GM19467 (cell line): ENCODE data around the gene NRIP2.

ENCODE experiments used
- ATAC-seq: cut with Tn5 transposase; IDR thresholded peaks from one replicate; pipeline ENCODE4 v1.9.1; 2021; ENCODE audit warnings: mild to moderate bottlenecking, moderate library complexity; ENCODE audit not compliant: unreplicated experiment

NRIP2 gene

DNA sequence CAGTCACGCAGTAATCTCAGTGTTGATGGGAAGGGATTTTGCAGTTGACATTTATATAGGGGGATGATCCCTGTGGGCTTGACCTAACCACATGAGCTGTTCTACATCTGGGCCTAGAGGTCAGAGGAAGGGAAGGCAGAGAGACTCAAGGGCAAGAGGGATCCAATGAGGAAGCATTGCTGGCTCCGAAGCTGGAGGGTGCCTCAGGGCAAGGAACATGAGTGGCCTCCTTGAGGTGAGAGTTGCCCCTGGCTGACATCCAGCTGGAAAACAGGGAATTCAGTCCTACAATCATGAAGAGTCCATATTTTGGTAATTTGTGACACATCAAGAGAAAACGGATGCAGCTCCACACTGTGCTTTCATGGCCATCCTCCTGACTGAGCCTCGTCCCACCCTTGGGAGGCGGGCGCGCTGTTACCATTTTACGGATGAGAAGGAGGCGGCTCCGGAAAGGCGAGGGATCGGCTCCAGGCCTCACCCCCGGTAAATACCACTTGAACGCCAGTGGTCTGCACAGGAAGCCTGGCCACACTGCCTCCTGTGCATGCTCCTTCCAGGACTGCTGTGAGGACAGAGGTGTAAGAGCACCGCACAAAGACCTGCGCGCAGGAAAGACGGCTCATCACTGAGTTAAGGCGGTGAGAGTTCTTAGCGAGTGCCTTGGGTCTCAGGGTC is 58.6 kb downstream of the NRIP2 start:
- no peak for ATAC-seq

DNA sequence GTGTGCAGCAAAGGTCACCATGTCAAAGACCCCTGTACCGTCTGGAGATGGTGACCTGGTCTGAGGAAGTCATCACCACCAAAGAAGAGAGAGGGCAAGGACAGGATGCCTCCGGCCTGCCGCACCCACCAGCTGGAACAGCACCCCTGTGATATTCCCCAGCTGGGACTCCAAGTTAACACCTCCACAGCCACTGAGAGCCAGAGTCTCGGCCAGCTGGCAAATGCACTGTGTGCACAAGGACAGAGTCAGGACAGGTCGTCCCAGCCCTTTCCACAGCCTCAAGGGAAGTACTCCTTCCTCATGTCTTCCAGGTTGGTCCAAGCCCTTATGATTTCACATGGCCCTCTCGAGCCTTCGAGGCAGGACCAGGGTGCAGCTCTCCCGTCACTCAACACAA is 59.4 kb downstream of the NRIP2 start:
- no peak for ATAC-seq
